H9 (cell line): ENCODE results near the gene OPA3. TPM values are rescaled to one million over a fixed set of nuclear protein-coding genes. Genes with fewer than 3 reads are reported as not detected.

Experiments
- DNase-seq: peaks from one replicate; pipeline ENCODE4 v3.0.0-alpha.2; 2017
- H2AFZ ChIP-seq: one replicate; pipeline ENCODE4 v1.6.1; 2013; ENCODE audit warnings: mild to moderate bottlenecking, low read length, control low read depth, moderate library complexity
- H2AK5ac ChIP-seq: 2 replicates; pipeline ENCODE4 v1.6.1; 2013; ENCODE audit warnings: low read length, control low read depth, mixed read lengths; ENCODE audit not compliant: insufficient read length
- H2BK120ac ChIP-seq: one replicate; pipeline ENCODE4 v1.6.1; 2013; ENCODE audit warnings: low read depth, mild to moderate bottlenecking, low read length, control low read depth, inconsistent platforms; ENCODE audit not compliant: poor library complexity, severe bottlenecking
- H2BK12ac ChIP-seq: 2 replicates; pipeline ENCODE4 v1.6.1; 2013; ENCODE audit warnings: low read length, control low read depth, mixed read lengths, low read depth; ENCODE audit not compliant: insufficient read length
- H2BK15ac ChIP-seq: 2 replicates; pipeline ENCODE4 v1.6.1; 2013; ENCODE audit warnings: low read depth, low read length, control low read depth
- H2BK20ac ChIP-seq: one replicate; pipeline ENCODE4 v1.6.1; 2013; ENCODE audit warnings: low read depth, mild to moderate bottlenecking, low read length, control low read depth, inconsistent platforms; ENCODE audit not compliant: poor library complexity, severe bottlenecking
- H2BK5ac ChIP-seq: 2 replicates; pipeline ENCODE4 v1.6.1; 2013; ENCODE audit warnings: low read length, control low read depth, mixed read lengths; ENCODE audit not compliant: insufficient read length
- H3K14ac ChIP-seq: 2 replicates; pipeline ENCODE4 v1.6.1; 2013; ENCODE audit warnings: low read length, control low read depth; ENCODE audit not compliant: insufficient read depth
- H3K18ac ChIP-seq: 2 replicates; pipeline ENCODE4 v1.6.1; 2013; ENCODE audit warnings: low read depth, mild to moderate bottlenecking, mixed read lengths, low read length, control low read depth; ENCODE audit not compliant: insufficient read length
- H3K23ac ChIP-seq: 2 replicates; pipeline ENCODE4 v1.6.1; 2013; ENCODE audit warnings: low read length, control low read depth, mixed read lengths, low read depth; ENCODE audit not compliant: insufficient read length
- H3K23me2 ChIP-seq: 2 replicates; pipeline ENCODE4 v1.6.1; 2013; ENCODE audit warnings: low read depth, mild to moderate bottlenecking, mixed read lengths, low read length, control low read depth; ENCODE audit not compliant: insufficient read length, poor library complexity, severe bottlenecking
- H3K27ac ChIP-seq: 2 replicates; pipeline ENCODE4 v1.5.1; 2013; ENCODE audit warnings: low read length, control low read depth, mixed read lengths, low read depth; ENCODE audit not compliant: insufficient read length
- H3K27me3 ChIP-seq: 2 replicates; pipeline ENCODE4 v1.6.1; 2013; ENCODE audit warnings: low read length, control low read depth, inconsistent platforms; ENCODE audit not compliant: insufficient read depth
- H3K4ac ChIP-seq: 2 replicates; pipeline ENCODE4 v1.6.1; 2013; ENCODE audit warnings: low read depth, mild to moderate bottlenecking, control low read depth, inconsistent platforms, low read length, moderate library complexity
- H3K4me1 ChIP-seq: 2 replicates; pipeline ENCODE4 v1.6.1; 2013; ENCODE audit warnings: low read length, control low read depth, inconsistent platforms; ENCODE audit not compliant: insufficient read depth
- H3K4me2 ChIP-seq: 2 replicates; pipeline ENCODE4 v1.6.1; 2013; ENCODE audit warnings: low read length, control low read depth, mixed read lengths; ENCODE audit not compliant: insufficient read length, insufficient read depth
- H3K56ac ChIP-seq: 2 replicates; pipeline ENCODE4 v1.6.1; 2013; ENCODE audit warnings: low read depth, mild to moderate bottlenecking, mixed read lengths, low read length, control low read depth; ENCODE audit not compliant: insufficient read length
- H3K79me1 ChIP-seq: 2 replicates; pipeline ENCODE4 v1.6.1; 2013; ENCODE audit warnings: low read depth, mild to moderate bottlenecking, moderate library complexity, low read length, control low read depth, inconsistent platforms; ENCODE audit not compliant: insufficient read depth, poor library complexity, severe bottlenecking
- H3K79me2 ChIP-seq: 2 replicates; pipeline ENCODE4 v1.6.1; 2013; ENCODE audit warnings: low read length, control low read depth, inconsistent platforms; ENCODE audit not compliant: insufficient read depth
- H3K9ac ChIP-seq: 2 replicates; pipeline ENCODE4 v1.6.1; 2013; ENCODE audit warnings: low read length, control low read depth, mixed read lengths; ENCODE audit not compliant: insufficient read length; ENCODE audit errors: extremely low read depth
- H3K9me3 ChIP-seq: one replicate; pipeline ENCODE4 v1.6.1; 2013; ENCODE audit warnings: low read depth, low read length, inconsistent platforms; ENCODE audit not compliant: control insufficient read depth
- H3T11ph ChIP-seq: one replicate; pipeline ENCODE4 v1.6.1; 2013; ENCODE audit warnings: mild to moderate bottlenecking, low read length, control low read depth, inconsistent platforms
- H4K20me1 ChIP-seq: one replicate; pipeline ENCODE4 v1.6.1; 2013; ENCODE audit not compliant: control insufficient read depth, insufficient read length, insufficient read depth
- H4K5ac ChIP-seq: 2 replicates; pipeline ENCODE4 v1.6.1; 2013; ENCODE audit warnings: low read depth, mild to moderate bottlenecking, mixed read lengths, low read length, control low read depth; ENCODE audit not compliant: insufficient read length
- H4K8ac ChIP-seq: replicated peaks from 2 replicates; pipeline ENCODE4 v1.6.1; 2013; ENCODE audit warnings: low read length, control low read depth, mixed read lengths, low read depth; ENCODE audit not compliant: insufficient read length
- H4K91ac ChIP-seq: 2 replicates; pipeline ENCODE4 v1.6.1; 2013; ENCODE audit warnings: low read depth, mild to moderate bottlenecking, moderate library complexity, mixed read lengths, low read length, control low read depth; ENCODE audit not compliant: insufficient read length
- H3K27ac Mint-ChIP-seq, 3 experiments: 2 replicates in 2 of 3; 3 replicates in 1 of 3; pipeline ENCODE4 v1.8.0; 2020 to 2021; ENCODE audit warnings: mixed read lengths in 3 of 3, mild to moderate bottlenecking in 1 of 3, moderate library complexity in 1 of 3
- H3K27me3 Mint-ChIP-seq: 2 replicates; pipeline ENCODE4 v1.8.0; 2021; ENCODE audit warnings: low read depth, mild to moderate bottlenecking, moderate library complexity, mixed read lengths
- H3K36me3 Mint-ChIP-seq, 3 experiments: 2 replicates in 2 of 3; 3 replicates in 1 of 3; pipeline ENCODE4 v1.8.0; 2020 to 2021; ENCODE audit warnings: low read depth in 3 of 3, mixed read lengths in 3 of 3; ENCODE audit not compliant: insufficient read depth in 1 of 3
- H3K4me1 Mint-ChIP-seq, 2 experiments: 2 replicates each; pipeline ENCODE4 v1.8.0; 2020; ENCODE audit warnings: mixed read lengths in 2 of 2
- H3K4me3 Mint-ChIP-seq, 2 experiments: 2 replicates in 1 of 2; 3 replicates in 1 of 2; pipeline ENCODE4 v1.8.0; 2020 to 2021; ENCODE audit warnings: mild to moderate bottlenecking in 2 of 2, mixed read lengths in 2 of 2, moderate library complexity in 1 of 2
- H3K9me3 Mint-ChIP-seq, 2 experiments: 2 replicates in 1 of 2; 3 replicates in 1 of 2; pipeline ENCODE4 v1.8.0; 2020; ENCODE audit warnings: mild to moderate bottlenecking in 2 of 2, mixed read lengths in 2 of 2, moderate library complexity in 1 of 2
- CTCF ChIP-seq: fragments of 200-600 bp; sonication (generic); conservative IDR thresholded peaks from 3 replicates; pipeline ENCODE4 v1.8.0; 2021; ENCODE audit warnings: antibody characterized with exemption, mild to moderate bottlenecking
- WGBS: extraction: QIAGEN DNeasy Blood & Tissue Kit; methylation state at CpG from one replicate; pipeline ENCODE4 v1.1.7; 2013; ENCODE audit warnings: missing lambda C conversion rate, low lambda C conversion rate, mixed read lengths; ENCODE audit not compliant: insufficient read length; ENCODE audit errors: extremely low coverage; 5-methylcytosine and 5-hydroxymethylcytosine counted together
- total RNA-seq: library from RNA; stranded (reverse); gene quantifications from 2 replicates; pipeline ENCODE4 v1.2.1, GENCODE V29; 2021

OPA3 gene
- total RNA-seq, 1 experiment from 2014 or later, result 13.0 TPM

- Histone ChIP-seq H4K5ac (no peak overlapping the region), H2BK15ac (no peak overlapping the region), H2AK5ac (no peak overlapping the region), H3K27me3 (peaks cover 6% of the 10 kb centered on the region; the same call in 1 of the 2 replicates), H3K4ac (no peak overlapping the region), H3K27ac (no peak overlapping the region), H2AFZ (no peak overlapping the region), H3K79me1 (no peaks in the 10 kb centered on the region), H3K9ac (no peak overlapping the region), H3K9me3 (no peaks in the 10 kb centered on the region), H4K20me1 (no peaks in the 10 kb centered on the region), H3K4me1 (no peaks in the 10 kb centered on the region), H2BK120ac (no peak overlapping the region), H3K14ac (no peak overlapping the region), H3K23ac (no peak overlapping the region), H3K56ac (no peak overlapping the region), H4K91ac (no peak overlapping the region), H2BK5ac (no peak overlapping the region), H3T11ph (no peak overlapping the region), H3K18ac (no peak overlapping the region), H2BK12ac (no peak overlapping the region), H3K79me2 (no peaks in the 10 kb centered on the region), H4K8ac (no peak overlapping the region), H3K23me2 (no peaks in the 10 kb centered on the region), H3K4me2 (no peak overlapping the region), H2BK20ac (no peak overlapping the region)
- TF ChIP-seq CTCF, result no peak
- WGBS, result no CpG with 5 or more reads among the region's 15 CpGs
- Mint-ChIP-seq H3K27me3 (peaks cover 47% of the 10 kb centered on the region), H3K9me3 (peaks cover 0 to 6% of the 10 kb centered on the region in 2 experiments; a peak in 2 of 5 replicates), H3K36me3 (no peaks in the 10 kb centered on the region), H3K4me1 (peaks cover 2 to 7% of the 10 kb centered on the region in 2 experiments; a peak in 3 of 4 replicates), H3K4me3 (peak overlapping the region in 1 of 2 experiments; percentile 17; a peak in 1 of 5 replicates), H3K27ac (no peak overlapping the region)
- no peak for DNase-seq
Observed at GRCh38 chr19:45590300-45591003, 5.8 kb upstream of the OPA3 start.
